D721Med (cell line): Measurements from ENCODE around the gene BMPR1A.
"Not testable (repeated sequence)": the region's sequence is repeated elsewhere in the genome, so short reads cannot be mapped to it uniquely, and the experiment has no call there.

ENCODE experiments used
- DNase-seq: peaks from one replicate; pipeline ENCODE4 v3.0.0; 2011; ENCODE audit warnings: low spot score; ENCODE audit not compliant: insufficient read length
- FAIRE-seq: peaks from 2 replicates; lab custom pipeline; 2011; peaks lifted over from hg19 to GRCh38; lab: Jason Lieb, UNC
- TF ChIP-seq, protein P1 (sequence below): IDR thresholded peaks from 2 replicates; pipeline ENCODE4 v1.5.1; 2012; ENCODE audit warnings: mild to moderate bottlenecking, control low read depth; ENCODE audit not compliant: insufficient read depth; ENCODE audit errors: missing control alignments

Gene BMPR1A

DNA sequence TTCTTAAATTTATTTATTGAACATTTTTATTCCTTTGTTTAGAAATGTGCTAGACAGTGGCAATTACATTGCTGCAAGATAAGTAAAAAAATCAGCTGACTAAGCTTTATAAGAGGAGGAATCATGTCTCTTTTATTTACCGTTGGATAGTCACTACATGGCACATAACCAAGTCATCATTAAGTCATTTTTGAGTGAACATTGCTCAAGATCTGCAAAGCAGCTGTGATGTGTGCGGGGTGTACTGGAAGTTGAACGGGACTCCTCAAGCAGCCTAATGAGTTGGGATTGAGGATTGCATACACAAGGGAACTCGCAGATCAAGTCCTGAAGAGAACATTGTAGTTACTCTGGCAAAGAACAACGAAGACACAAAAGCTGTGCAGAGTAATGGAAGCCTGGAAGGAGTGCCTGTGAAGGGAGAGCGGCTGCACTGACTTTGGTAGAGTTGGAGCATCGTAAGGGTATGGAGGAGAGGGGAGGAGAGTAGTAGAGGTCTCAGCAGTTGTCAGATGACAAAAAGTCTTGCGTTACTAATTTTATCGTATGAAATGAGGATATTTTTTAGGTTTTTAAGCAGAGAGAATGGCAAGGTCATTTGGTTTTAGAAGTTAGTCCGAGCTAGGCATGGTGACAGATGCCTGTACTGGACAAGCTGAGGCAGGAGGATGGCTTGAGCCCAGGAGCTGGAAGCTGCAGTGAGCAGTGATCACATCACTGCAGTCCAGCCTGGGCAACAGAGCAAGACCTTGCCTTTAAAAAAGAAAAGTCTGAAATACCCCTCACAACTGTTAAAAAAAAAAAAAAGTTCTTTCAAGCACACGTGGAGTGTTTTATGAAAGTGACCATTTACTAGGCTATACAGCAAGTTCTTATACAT lies 95.1 kb downstream of the BMPR1A start:
- FAIRE-seq (no peak), DNase-seq (no peak)

DNA sequence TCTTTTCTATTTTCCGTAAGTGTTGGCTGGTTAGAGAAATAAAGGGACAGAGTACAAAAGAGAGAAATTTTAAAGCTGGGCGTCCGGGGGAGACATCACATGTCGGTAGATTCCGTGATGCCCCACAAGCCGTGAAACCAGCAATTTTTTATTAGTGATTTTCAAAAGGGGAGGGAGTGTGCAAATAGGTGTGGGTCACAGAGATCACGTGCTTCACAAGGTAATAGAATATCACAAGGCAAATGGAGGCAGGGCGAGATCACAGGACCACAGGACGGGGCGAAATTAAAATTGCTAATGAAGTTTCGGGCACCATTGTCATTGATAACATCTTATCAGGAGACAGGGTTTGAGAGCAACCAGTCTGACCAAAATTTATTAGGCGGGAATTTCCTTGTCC lies 97.2 kb downstream of the BMPR1A start:
- not testable (repeated sequence) for DNase-seq, FAIRE-seq

More for the DNA sequence above, 95.1 kb downstream of the BMPR1A start:
- TF ChIP-seq, protein P1, sequence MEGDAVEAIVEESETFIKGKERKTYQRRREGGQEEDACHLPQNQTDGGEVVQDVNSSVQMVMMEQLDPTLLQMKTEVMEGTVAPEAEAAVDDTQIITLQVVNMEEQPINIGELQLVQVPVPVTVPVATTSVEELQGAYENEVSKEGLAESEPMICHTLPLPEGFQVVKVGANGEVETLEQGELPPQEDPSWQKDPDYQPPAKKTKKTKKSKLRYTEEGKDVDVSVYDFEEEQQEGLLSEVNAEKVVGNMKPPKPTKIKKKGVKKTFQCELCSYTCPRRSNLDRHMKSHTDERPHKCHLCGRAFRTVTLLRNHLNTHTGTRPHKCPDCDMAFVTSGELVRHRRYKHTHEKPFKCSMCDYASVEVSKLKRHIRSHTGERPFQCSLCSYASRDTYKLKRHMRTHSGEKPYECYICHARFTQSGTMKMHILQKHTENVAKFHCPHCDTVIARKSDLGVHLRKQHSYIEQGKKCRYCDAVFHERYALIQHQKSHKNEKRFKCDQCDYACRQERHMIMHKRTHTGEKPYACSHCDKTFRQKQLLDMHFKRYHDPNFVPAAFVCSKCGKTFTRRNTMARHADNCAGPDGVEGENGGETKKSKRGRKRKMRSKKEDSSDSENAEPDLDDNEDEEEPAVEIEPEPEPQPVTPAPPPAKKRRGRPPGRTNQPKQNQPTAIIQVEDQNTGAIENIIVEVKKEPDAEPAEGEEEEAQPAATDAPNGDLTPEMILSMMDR: no peak

DNA sequence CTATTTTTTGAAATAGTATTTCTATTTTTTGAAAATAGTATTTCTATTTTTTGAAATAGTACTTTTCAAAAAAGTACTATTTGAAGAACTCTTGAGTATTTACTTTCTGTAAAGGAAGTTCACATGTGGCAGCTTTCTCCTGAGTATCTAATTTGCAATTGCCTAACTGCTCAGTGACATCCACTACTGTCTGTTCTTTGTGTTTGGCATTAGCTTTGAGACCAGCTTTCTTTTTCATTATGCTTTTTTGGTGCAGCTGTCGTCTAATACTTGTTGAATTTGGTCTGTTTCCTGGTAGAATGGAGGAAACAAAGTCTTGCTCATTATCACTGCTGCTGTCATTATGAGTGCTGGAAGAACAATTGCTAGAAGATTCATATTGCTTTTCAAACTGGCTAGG lies 99.1 kb downstream of the BMPR1A start:
- DNase-seq: no peak
- TF ChIP-seq, protein P1: no peak
- FAIRE-seq: peak; percentile 25

DNA sequence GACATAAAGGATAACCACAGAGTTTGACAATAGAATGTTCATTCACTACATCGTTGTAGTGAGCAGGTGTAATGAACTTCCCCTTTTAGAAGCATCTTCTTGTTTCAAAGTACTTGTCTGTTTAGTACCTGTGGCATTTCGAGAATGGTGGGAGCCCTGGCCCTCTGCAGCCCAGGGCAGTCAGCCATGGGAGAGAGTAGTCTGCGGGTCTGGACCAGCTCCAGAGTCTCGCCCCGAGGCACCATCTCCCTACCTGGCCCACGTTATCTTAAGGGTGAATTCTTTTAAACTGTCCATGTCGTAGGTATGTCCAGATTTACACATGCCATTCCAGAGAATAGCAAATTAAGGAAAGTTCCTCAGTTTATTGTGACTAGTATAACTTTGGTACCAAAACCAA lies 99.7 kb downstream of the BMPR1A start:
- no peak for DNase-seq
- TF ChIP-seq, protein P1: no peak
- FAIRE-seq: no peak

DNA sequence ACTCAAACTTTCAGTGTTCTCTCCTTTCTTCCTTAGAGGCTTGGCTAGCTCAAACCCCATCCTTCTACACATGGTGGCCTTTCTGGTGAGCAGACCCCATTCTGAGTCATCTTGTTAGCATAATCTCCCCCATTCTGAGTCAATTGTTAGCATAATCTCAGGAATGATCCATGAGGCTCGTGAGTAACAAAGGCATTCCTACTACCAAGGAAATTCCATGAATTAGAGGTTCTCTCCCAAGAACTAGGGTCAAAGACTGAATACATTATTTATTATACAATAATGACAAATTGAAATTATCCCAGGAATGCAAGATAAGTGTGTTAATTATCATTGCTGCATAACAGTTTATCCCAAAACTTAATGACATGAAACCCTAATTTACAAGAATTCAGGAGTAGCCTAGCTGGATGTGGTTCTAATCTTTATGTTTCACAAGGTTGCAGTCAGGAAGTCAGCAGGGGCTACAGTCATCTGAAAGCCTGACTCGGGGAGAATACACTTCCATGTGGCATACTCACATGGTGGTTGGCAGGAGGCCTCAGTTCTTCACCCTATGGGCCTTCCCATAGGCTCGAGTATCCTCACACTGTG lies 100.8 kb downstream of the BMPR1A start:
- DNase-seq (no peak), FAIRE-seq (no peak)
- TF ChIP-seq, protein P1: no peak

DNA sequence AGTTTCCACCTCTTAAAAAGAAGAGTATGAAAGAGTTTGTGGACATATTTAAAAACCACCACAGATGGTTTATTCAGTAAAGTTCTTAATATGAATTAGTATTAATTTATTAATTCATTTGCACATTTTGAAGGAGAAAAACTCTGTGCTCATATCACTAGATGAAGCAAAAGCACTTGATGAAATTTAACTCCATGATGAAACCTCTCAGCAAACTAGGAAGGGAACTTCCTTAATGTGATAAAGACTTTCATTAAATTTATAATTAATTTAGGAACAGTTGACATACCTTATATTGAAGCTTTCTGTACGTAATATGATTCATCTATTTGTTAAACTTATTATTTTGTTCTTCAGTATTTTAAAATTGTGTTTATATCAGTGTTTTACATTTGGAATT lies 101.6 kb downstream of the BMPR1A start:
- no peak for FAIRE-seq
- TF ChIP-seq, protein P1: no peak
- no peak for DNase-seq

DNA sequence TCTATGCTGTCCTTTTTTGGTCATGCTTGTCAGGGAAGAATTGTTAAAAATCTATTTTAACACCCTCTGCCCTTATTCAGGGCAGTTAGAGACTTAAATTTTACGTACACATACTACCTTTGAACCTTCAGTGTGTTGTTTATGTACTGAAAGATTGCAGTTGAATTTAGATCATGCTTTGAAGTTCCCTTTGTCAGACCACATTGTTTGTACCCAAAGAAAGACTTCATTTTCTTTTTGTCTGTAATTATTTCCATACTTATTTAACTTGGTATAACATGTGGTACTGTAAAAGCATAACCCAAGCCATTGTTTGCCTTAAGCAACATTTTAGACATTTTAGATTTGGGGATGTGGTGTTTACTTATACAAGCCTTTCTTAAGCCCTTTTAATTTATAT lies 104.9 kb downstream of the BMPR1A start:
- TF ChIP-seq, protein P1: no peak
- peak; percentile 41 for FAIRE-seq
- no peak for DNase-seq
